Measurements from ENCODE around the gene ALDH1L1.
A peak's percentile ranks its signal among the peaks of the same experiment; 100 is the strongest.

Gene ALDH1L1

DNA sequence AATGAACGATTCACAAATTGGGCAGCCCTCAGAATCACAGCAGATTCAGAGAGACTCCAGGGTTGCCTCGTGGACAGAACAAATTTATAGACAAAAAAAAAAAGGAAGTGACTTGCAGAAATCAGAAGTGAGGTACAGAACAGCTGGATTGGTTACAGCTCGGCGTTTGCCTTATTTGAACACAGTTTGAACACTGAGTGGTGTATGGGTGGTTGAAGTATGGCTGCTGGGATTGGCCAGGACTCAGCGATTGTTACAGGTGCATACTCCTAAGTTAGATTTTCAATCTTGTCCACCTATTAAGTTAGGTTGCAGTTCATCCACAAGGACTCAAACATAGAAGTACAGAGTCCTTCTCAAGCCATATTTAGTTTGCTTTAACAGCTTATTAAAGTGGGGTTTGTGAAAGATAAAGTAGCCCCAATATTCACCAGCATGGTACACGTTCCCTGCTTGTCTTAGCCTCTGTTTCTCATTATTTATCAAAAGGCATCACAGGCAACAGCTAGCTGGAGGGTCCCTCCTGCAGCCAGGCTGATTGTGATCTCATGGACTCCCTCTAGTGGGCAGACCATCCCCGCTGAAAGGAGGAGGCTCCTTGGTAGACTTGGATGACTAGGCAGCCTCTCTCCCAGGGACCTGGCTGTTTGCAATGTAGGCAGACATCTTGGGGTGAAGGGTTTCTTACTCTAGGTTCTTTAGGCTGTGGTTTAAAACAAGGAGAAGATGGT, 17.6 kb upstream of the ALDH1L1 start:
- intact Hi-C loops (cut with DNase I): no loop called here
- DNase-seq: peak; percentile 35 to 84 (median 60)

DNA sequence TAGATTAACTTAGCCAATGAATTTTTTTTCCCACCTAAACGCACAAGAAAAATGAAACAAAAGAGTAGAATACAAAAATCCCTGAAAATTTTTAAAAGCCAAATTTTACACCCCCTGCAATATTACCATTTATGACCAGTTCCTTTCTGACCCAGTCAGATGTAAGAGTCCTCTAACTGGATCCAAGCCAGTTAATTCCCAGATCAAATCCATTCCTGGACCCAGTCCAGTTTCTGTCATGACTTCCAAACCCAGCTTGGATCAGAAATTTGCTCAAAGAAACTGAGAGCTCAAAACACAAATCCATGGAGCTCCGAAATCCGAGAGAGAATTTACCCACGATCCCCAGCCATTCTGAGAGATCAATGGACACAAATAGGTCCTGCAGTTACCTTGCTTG, 17.0 kb upstream of the ALDH1L1 start:
- DNase-seq: no peak
- intact Hi-C loops (cut with DNase I): no loop called here

DNA sequence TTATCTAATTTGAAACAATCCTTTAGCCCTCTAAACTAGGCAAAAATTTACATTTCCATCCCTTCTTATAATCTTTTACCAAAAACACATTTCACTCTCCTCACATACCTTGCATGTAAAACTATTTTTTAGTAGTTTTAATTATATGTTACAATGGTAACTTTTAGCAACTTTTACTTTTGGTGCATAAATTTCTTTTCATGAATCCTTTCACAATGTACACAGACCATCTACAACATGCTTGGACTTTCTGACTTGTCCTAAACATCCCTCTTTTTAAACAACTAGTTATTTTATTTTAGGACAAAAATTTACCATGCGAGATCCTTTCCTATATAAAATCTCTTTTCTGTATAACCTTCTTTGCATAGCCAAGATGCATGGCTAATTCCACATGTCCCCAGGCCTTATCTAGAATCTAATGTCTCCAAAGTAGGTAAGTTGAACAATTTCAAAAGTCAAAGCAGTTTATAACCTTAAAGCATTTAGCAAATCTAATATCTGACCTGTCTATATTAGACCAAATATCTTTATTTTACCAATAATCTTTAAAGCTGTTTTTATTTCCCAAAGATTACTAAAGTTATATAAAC, 14.4 kb upstream of the ALDH1L1 start:
- DNase-seq: no peak
- intact Hi-C loops (cut with DNase I): no loop called here

DNA sequence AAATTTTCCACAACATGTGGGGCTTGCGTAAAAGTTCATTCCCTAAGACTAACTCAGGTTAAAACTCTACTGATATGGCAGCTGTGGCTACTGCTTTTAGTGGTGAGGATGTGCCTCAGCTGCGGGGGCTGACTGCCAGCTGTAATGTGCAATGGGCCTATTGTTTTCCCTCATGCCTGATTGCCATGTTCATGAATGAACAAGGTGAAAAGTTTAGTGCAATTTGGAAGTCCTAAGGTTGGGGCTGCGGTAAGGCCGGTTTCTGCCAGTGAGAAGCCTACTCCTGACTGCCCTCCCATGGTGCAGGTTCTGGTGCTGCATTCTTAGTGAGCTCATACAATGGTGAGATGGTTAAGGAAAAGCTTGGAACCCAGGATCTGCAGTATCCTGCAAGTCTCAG, 10.9 kb upstream of the ALDH1L1 start:
- intact Hi-C loops (cut with DNase I): no loop called here

DNA sequence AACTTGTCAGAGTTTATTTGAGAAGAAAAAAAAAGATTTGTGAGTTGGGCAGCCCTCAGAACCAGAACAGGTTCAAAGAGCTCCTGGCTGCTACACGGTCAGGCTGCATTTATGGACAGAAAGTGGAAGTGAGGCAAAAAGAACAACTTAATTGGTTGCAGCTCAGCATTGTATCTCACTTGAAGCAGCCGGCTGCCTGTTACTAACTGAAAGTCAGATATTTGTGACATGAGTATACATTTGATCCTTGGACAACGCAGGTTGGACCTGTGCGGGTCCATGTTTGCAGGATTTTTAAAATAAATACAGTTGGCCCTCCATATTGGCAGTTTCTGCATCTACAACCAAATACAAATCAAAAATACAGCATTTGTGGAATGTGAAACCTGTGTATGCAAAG, 7.5 kb upstream of the ALDH1L1 start:
- no peak for DNase-seq
- intact Hi-C loops (cut with DNase I): no loop called here

More for the DNA sequence above, 10.9 kb upstream of the ALDH1L1 start:
- no peak for DNase-seq

DNA sequence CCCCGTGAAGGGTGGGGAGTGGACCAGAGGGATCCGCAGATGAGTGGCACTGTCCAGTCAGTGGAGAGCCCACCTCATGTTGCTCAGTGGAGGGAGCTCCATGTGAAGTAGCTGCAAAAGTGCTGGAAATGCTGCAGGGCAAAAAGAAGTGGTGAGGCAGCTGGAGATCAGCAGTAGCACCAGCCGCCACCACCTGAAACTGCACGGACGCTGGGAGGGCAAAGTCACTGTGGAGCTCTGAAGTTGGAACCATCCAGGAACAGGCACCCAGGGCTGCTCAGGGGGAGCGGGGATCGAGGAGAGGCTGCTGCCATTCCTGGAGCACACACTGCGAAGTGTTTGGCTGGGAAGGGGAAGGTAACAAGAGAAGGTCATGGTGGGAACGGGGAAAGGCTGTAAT, 6.4 kb upstream of the ALDH1L1 start:
- DNase-seq: no peak
- intact Hi-C loops (cut with DNase I): no loop called here

DNA sequence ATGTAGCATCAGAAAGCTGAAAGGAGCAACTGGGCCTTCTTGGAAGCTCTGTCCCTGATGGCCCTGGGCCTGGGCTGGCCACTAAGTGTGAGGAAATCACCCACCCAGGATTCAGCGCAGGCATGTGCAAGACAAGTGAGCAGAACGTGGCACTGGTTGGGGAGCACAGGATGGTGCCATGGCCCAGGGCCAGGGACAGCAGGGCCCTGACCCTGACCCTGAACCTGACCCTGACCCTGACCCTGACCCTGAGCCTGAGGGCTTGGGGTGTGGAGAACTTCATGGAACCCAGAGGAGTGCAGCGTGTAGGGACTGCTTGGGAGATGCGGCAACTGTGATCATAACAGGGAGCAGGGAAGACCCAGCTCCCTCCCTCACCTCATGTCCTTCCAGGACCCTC, 5.9 kb upstream of the ALDH1L1 start:
- intact Hi-C loops (cut with DNase I): no loop called here
- DNase-seq: no peak

DNA sequence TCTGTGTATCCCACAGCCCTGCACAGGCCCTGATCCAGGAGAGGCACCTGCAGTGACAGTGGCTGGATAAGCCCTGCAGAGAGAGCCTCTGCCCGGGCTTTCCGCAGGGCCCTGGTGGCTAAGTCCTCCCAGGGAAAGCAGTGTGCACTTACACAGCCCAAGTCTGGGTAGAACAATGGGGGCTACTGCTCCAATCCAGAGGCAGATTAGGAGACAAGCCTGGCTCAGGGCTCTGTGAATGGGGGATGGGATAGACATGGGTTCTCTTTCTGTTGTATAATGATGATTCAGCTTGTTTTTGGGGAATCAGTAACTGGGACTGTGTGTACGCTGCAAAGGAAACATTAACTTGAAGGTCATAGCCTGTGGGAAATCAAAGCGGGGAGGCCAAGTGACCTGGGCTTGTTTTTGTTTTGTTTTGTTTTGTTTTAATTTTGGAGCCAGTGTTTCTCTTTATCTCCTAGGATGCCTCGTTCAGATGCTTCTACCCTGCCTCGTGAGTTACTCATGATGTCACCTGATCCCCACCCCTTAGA, 4.1 kb upstream of the ALDH1L1 start:
- intact Hi-C loops (cut with DNase I): no loop called here
- no peak for DNase-seq

DNA sequence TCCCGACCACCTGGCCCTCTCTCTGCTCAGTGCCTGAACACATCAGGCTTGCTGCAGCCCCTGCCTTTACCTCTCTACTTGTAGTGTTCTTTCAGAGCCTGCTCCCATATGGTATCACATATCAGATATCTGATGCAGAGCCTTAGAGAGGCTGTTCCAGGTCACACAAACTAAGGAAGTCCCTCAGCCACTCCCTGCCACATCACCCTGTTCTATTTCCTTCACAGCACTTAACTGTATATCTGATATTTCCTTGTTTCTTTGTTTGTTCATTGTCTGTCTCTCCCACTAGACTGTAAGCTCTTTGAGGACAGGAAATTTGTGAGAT, 976 bp upstream of the ALDH1L1 start:
- intact Hi-C loops (cut with DNase I): no loop called here
- no peak for DNase-seq

DNA sequence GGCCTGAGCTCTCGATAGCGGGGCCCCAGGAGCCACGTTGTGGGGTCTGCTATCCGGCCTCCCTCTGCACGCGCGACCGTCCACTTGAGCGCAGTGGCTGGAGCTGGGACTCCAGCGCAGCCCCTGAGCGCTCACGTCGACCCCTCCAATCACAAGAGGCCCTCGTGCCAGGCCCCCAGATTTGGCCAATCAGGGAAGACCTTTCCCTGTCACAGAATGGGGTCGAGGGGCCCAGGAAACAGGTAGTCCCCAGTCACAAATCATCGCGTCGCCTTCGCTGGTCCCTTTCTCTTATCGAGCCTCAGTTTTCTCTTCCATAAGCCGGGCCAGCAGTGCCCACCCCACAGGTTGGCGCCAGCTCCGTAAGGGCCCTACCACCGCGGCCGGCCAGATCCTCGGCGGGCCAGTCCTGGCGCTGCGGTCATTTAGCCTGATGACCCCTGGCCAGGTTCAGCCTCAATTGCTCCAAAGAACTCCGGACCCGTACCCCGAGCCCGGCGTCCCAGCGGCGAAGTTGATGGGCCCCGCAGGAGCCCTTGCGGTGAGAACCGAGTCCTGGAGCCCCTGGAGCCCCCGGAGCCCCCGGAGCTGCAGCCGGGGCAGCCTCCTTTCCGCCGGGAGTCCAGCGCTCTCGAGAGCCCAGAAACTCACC, 435 bp downstream of the ALDH1L1 start:
- intact Hi-C loops (cut with DNase I): no loop called here
- peak in 26 of 42 donors; percentile 11 to 72 (median 36) for DNase-seq

DNA sequence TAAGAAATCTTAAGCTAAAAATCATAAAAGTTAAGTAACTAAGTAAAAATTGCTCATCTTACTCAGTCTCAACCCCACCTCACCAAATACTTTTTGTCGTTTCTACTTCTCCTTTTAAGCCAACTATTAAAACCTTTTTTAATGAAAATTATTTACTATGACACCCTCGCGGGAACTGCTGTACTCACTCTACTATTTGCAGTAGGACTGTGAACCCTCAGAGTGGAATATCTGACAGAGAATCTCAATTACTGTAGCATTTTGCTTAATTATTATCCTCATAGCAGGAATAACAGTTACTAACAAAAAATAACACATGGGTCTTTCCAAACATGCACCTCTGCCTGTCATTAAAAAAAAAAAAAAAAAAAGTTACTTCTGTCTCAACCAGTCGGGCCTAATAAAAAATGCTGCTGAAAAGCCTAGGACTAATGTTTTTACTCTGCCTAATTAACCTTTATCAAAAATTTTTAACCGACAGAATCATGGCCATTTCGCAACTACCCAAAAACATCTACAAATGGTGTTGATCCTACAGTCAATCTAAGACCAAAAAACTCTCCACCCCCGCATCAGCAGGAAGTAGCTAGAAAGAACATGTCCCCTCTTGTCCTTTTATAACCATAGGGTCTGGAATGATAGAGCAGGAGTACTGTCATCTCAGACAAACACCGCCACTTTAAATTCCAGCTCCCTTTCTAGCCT, 10.2 kb downstream of the ALDH1L1 start:
- no peak for DNase-seq
- intact Hi-C loops (cut with DNase I): no loop called here

DNA sequence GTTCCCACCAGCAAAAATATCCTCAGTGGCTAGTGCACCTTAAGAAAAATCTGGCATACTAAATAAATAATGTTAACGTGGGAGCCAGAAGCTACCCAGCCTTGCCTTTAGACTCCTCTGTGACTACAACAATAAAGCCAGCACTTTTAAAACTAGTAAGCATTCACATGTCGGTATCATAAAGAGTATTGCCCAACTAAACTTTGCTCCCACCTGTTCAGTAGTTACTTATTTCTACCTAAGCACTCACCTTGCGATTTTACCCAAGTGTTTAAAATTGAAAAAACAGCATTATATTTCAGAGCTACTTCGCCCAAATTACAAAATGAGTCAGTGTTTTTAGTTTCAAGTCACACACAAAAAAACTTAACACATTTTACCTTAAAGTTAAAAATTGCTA, 12.8 kb downstream of the ALDH1L1 start:
- intact Hi-C loops (cut with DNase I): no loop called here
- no peak for DNase-seq

DNA sequence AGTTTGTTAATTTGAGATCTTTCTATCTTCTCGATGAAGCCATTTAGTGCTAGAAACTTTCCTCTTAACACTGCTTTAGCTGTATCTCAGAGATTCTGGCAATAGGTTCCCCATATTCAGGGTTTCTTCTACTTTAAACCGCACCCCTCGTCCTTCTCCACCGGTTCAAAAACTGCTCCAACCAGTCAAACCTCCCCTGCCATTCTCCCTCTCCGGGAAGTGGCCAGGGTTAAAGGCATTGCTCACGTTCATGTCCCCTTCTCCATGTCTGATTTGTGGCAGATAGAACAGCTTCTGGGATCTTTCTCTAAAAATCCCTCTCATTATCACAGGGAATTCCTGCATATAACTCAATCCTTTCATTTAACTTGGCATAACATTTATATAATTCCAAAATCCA, 14.4 kb downstream of the ALDH1L1 start:
- intact Hi-C loops (cut with DNase I): no loop called here
- no peak for DNase-seq

DNA sequence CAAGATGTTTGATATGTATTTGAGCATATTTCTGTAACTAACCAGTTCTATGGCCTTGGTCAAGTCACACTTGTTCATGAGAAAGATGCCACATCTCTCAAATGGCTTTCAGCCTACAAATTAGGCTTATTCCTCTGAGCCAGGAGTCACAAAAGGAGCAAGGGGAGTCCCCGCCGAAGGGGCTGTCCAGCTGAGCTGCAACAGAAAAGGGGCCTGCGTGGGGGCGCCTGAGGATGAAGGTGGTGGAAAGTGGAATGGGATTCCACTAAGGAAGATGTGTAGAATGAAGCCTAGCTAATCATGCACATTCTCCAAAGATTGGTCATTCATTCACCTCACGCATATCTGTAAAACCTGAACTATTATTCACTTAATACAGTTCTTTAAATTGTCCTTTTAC, 19.1 kb downstream of the ALDH1L1 start:
- no peak for DNase-seq
- intact Hi-C loops (cut with DNase I): no loop called here

DNA sequence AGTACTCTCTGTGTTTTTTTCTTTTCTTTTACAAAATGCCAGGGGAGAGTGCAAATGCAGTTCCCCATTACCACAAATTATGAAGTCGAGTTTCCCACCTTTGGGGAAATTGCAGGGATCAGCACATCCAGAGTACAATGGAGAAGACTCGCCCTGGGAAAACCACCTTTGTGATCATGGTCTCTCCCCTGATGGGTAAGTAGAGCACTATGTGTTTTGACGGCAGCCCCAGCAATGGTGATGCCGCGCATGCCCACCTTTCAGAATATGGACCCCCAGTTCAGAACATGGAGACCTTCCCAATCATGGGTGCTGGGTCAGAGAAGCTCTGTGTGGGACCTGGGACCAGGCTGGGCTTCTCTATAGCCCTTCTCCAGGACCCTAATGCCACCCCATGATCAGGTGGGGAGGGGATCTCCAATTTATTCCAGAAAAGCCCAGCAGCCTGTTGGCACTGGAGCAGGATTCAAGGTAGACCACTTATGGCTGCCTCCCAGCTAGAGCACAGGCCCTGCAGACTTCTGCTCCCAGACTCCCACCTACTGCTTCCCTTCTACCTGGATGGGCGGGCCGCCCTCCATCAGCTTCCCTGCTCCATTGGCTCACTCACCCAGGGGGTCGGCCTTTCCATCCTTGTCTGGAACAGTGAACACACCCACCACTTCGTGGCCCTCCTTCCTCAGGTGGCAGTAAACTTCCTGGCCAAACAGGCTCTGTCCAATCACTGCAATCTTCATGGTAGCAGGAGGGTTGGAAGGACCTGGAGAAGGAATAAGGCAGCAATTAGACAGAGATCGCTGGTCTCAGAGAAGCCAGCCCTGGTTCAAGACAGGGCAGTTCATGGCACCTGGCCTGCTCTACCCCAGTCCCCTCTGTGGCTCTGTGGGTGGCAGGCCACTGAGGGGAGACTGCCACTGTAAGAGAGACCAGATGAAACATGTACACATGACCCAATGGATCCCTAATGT, 19.9 kb downstream of the ALDH1L1 start:
- intact Hi-C loops (cut with DNase I): no loop called here
- DNase-seq: no peak

DNA sequence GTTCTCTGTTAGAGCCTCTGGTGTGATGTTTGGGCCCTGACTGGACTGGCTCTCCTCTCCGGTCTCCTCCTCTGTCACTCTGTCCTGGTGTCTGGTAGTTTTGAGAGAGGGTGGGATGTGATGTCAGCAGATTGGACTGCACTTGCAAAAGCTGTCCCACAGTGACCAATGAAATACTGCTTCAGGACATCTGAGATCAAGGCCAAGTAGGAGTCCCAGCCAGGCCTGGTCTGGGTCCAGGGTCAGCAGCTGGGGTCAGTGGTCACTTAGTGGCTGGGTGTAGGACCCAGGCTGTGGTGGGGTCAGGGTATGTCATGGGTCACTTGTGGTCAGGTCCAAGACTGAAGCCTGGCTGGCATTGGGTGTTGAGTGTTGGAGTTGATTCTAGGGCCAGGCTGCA, 20.9 kb downstream of the ALDH1L1 start:
- peak in 1 of 42 donors; percentile 22 for DNase-seq
- intact Hi-C loops (cut with DNase I): no loop called here

DNA sequence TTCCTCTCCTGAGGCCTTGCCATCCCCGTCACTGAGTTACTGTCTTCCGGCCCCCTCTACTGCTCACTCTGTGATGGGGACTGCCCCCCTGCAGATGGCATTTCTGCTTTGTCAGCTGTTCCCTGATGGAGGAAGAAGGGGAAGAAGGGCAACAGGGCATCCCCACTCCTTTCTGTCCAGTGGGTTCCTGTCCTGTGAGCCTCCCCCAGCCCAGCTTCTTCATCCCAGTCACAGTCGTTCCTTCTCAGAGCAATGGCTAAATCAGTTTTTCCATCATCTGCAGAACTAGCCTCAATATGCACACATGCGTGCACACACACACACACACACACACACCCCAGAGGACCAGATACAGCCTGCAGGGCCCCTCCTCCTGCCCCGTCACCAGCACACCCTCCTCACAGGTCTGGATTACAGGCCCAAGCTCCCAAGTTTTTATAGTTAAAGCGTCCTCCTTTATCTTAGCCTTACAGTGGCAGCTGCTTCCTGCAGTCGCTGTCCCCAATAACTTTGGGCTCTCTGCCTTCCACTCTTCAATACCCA, 21.4 kb downstream of the ALDH1L1 start:
- intact Hi-C loops (cut with DNase I): no loop called here
- no peak for DNase-seq

Measured in head of caudate nucleus (tissue), 42 donors.